Esophagus (tissue), 2 donors: Measurements from ENCODE around the gene RBMS3. TPM values are rescaled to one million over a fixed set of nuclear protein-coding genes. Genes with fewer than 3 reads are reported as not detected.
"Not testable (repeated sequence)": the region's sequence is repeated elsewhere in the genome, so short reads cannot be mapped to it uniquely, and the experiment has no call there.

Experiments
- H3K27ac ChIP-seq, 2 donors: one replicate each; pipeline ENCODE4 v1.5.1; 2013; ENCODE audit warnings: low read depth in 2 of 2, mild to moderate bottlenecking in 2 of 2, inconsistent platforms in 1 of 2, low read length in 1 of 2, moderate library complexity in 1 of 2
- H3K27me3 ChIP-seq, 2 donors: one replicate each; pipeline ENCODE4 v1.6.1; 2013; ENCODE audit warnings: low read length in 2 of 2, control low read depth in 1 of 2, mild to moderate bottlenecking in 1 of 2; ENCODE audit not compliant: insufficient read depth in 2 of 2, control insufficient read depth in 1 of 2
- H3K36me3 ChIP-seq, 2 donors: one replicate each; pipeline ENCODE4 v1.6.1; 2013; ENCODE audit warnings: low read length in 1 of 2; ENCODE audit not compliant: control insufficient read depth in 2 of 2, insufficient read depth in 2 of 2
- H3K4me1 ChIP-seq, 2 donors: one replicate each; pipeline ENCODE4 v1.6.1; 2013; ENCODE audit warnings: low read length in 1 of 2; ENCODE audit not compliant: control insufficient read depth in 2 of 2, insufficient read depth in 2 of 2
- H3K4me3 ChIP-seq, 2 donors: one replicate each; pipeline ENCODE4 v1.5.1; 2013; ENCODE audit warnings: low read length in 2 of 2, mild to moderate bottlenecking in 2 of 2, low read depth in 1 of 2, moderate library complexity in 1 of 2
- H3K9me3 ChIP-seq, 2 donors: one replicate each; pipeline ENCODE4 v1.6.1; 2013; ENCODE audit warnings: mild to moderate bottlenecking in 2 of 2, low read depth in 1 of 2, low read length in 1 of 2, moderate library complexity in 1 of 2; ENCODE audit not compliant: control insufficient read depth in 2 of 2, insufficient read depth in 1 of 2
- WGBS, 2 donors: extraction: QIAGEN DNeasy Blood & Tissue Kit; methylation state at CpG; one replicate each; pipeline ENCODE4 v1.1.7; 2013; 5-methylcytosine and 5-hydroxymethylcytosine counted together
- polyA plus RNA-seq, 2 donors: library from polyadenylated mRNA; stranded (reverse); fragments of 200-250 nt; gene quantifications; one replicate each; pipeline ENCODE4 v1.2.3, GENCODE V29; 2013
- donor health status: healthy with polysubstance abuse.
- donor health status: Bipolar disorder and iron deficiency.

The RBMS3 gene
- polyA plus RNA-seq, 2 donors: 1.1 to 1.7 TPM

DNA sequence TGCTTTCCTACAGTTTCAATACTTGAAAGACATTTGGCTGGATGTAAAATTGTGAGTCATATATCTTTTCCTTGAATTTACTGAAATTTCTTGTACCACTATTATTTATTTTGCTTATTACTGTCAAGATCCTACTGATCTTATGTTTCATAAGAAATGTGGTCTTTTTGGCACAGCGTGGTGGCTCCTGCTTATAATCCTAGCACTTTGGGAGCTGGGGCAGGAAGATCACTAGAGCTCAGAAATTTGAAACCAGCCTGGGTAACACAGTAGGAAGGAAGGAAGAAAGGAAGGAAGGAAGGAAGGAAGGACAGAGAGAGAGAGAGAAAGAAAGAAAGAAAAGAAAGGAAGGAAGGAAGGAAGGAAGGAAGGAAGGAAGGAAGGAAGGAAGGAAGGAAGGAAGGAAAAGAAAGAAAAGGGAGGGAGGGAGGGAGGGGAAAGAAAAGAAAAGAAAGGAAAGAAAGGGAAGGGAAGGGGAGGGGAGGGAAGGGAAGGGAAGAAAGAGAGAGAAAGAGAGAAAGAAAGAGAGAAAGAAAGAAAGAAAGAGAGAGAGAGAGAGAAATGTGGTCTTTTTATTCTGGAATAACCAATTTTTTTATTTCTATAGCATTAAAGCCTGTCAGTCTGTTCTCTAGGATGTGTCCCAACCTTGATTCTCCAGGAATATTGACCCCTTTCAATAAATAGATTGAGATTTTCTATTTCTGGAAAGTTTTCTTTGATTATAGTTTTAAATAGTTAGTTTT is 753.5 kb downstream of the RBMS3 start:
- Histone ChIP-seq H3K4me1 (no peaks in the 10 kb centered on the region), H3K4me3 (no peak overlapping the region), H3K27ac (no peak overlapping the region), H3K36me3 (no peaks in the 10 kb centered on the region), H3K9me3 (no peaks in the 10 kb centered on the region), H3K27me3 (no peaks in the 10 kb centered on the region)
- 68 to 77% methylated on average over 1 of the region's 1 CpG for WGBS, 2 donors

DNA sequence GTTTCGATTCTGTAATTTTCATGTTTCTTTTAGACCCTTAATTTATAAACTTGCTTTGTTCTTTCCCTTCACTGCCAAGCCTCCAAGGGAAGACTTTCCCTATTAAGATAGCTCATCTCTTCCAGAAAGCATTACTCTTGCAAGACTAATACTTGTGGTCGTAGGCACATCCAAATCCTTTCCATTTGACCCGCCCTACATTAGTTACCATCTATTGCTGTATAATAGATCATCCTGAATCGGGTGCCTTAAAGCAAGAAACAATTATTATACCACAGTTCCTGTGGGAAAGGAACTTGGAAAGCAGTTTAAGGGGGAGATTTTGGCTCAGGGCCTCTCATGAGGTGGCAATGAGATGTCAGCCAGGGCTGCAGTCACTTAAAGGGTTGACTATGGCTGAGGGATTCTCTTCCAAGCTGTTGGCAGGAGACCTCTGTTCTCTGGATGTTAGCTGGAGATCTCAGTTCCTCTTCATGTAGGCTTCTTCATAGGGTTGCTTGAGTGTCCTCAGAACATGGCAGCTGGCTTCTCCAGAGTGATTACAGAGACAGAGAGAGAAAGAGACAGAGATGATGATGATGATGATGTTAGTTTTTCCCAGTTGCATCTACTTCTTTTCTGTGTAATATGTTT is 755.2 kb downstream of the RBMS3 start:
- H3K9me3 ChIP-seq: no peaks in the 10 kb centered on the region
- H3K27ac ChIP-seq: no peak overlapping the region
- H3K4me1 ChIP-seq: no peaks in the 10 kb centered on the region
- no peak overlapping the region for H3K4me3 ChIP-seq
- no peaks in the 10 kb centered on the region for H3K36me3 ChIP-seq
- 63 to 71% methylated on average over 4 of the region's 4 CpGs for WGBS, 2 donors
- no peaks in the 10 kb centered on the region for H3K27me3 ChIP-seq

DNA sequence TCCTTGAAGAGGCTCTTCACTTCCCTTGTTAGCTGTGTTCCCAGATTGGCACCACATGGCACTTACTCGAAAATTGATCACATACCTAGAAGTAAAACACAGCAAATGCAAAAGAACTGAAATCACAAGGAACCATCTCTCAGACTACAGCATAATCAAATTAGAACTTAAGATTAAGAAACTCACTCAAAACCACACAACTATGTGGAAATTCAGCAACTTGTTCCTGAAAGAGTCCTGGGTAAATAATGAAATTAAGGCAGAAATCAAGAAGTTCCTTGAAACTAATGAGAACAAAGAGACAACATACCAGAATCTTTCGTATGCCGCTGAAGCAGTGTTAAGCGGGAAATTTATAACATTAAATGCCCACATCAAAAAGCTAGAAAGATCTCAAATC is 759.3 kb downstream of the RBMS3 start:
- WGBS, 2 donors: 86 to 88% methylated on average over 4 of the region's 4 CpGs
- H3K4me1 ChIP-seq: no peaks in the 10 kb centered on the region
- H3K36me3 ChIP-seq: no peaks in the 10 kb centered on the region
- H3K27me3 ChIP-seq: no peaks in the 10 kb centered on the region
- no peak overlapping the region for H3K27ac ChIP-seq
- H3K9me3 ChIP-seq: no peaks in the 10 kb centered on the region
- no peak overlapping the region for H3K4me3 ChIP-seq

DNA sequence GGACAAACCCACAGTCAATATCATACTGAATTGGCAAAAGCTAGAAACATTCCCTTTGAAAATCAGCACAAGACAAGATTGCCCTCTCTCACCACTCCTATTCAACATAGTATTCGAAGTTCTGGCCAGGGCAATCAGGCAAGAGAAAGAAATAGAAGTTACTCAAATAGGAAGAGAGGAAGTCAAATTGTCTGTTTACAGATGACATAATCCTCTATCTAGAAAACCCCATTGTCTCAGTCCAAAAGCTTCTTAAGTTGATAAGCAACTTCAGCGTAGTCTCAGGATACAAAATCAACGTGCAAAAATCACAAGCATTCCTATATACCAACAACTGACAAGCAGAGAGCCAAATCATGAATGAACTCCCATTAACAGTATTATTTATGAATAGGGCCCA is 760.6 kb downstream of the RBMS3 start:
- H3K4me1 ChIP-seq, H3K27ac ChIP-seq, H3K9me3 ChIP-seq, H3K36me3 ChIP-seq, H3K4me3 ChIP-seq, H3K27me3 ChIP-seq: not testable (repeated sequence)
- WGBS, 2 donors: 26 to 40% methylated on average over 3 of the region's 3 CpGs

DNA sequence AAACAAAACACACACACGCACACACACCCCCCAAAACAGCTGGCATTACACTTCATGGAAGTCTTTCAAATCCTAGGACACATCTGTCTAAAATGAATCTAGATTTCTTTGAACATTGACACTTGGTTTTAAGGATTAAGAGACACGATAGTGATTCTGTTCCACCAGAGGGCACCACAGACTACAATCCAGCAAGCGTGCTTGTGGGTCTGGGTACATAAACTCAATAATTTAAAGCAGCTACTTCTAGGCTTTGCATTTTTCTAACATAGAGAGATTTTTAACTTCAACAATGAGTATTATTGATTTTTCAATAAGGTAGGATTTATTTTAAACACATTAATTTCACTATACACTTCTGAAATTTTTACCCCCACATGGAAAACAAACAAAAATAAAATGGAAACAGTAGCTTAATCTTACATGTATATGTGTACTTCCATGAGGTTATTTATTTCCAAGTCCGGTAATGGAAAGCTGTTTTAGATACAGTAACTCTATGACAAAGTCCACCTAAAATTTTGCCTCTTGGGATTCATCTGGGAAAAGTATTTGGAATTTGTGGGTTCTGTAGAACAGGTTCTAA is 761.5 kb downstream of the RBMS3 start:
- Histone ChIP-seq H3K36me3 (no peaks in the 10 kb centered on the region), H3K27ac (no peak overlapping the region), H3K9me3 (no peaks in the 10 kb centered on the region), H3K4me1 (no peaks in the 10 kb centered on the region), H3K27me3 (no peaks in the 10 kb centered on the region), H3K4me3 (no peak overlapping the region)
- 21 to 26% methylated on average over 4 of the region's 4 CpGs for WGBS, 2 donors

DNA sequence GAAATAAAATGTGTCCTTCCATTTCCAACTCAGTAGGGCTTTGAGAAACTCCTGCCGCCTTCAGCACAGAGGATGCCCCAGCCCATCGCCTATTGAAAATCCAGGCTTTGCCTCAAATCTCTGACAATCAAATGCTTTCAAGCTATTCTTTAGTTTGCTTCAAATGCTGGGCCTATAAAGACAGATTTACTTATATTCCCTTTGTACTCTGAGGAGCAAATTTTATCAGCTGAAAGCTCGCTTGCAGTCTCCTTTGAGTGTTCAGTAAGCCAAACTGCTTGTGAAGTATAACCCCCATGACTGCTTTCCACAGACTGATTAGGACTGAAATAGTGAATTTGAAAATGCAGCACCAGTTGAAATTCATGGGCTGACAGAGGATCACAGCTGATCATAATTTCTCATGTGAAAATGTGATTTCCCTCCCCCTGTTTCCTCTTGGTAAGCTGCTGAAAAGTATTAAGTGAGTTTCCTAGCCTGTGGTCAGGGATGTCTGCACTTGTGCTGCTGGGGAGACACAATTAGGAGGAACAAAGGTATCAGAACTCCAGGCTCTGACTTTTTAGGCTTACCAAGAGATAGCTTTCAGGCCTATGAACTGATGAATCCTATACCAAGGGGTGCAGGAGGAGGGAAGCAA is 762.2 kb downstream of the RBMS3 start:
- H3K27me3 ChIP-seq: no peaks in the 10 kb centered on the region
- no peaks in the 10 kb centered on the region for H3K4me1 ChIP-seq
- H3K27ac ChIP-seq: no peak overlapping the region
- 90 to 93% methylated on average over 3 of the region's 3 CpGs for WGBS, 2 donors
- no peak overlapping the region for H3K4me3 ChIP-seq
- H3K36me3 ChIP-seq: no peaks in the 10 kb centered on the region
- H3K9me3 ChIP-seq: no peaks in the 10 kb centered on the region

DNA sequence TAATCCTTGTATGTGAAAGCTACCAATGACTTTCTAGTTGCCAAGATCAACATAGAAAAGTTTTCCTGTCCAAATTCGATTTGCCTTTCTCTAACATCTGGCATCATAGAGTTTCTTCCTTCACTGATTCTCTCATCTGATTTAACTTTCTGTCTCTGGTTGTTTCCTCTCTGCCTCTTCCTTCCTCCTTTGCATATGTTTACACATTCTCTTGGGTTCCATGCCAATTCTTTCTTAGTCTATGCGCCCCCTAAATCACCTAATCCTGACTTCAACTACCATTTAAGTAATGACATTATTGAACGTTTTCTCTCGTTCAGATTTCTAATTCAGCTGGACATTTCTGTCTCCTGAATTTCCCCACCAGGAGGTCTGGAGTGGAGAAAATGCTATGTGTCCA is 763.6 kb downstream of the RBMS3 start:
- H3K36me3 ChIP-seq: no peaks in the 10 kb centered on the region
- 49 to 53% methylated on average over 4 of the region's 4 CpGs for WGBS, 2 donors
- H3K27ac ChIP-seq: no peak overlapping the region
- no peaks in the 10 kb centered on the region for H3K4me1 ChIP-seq
- no peaks in the 10 kb centered on the region for H3K9me3 ChIP-seq
- H3K27me3 ChIP-seq: no peaks in the 10 kb centered on the region
- no peak overlapping the region for H3K4me3 ChIP-seq

DNA sequence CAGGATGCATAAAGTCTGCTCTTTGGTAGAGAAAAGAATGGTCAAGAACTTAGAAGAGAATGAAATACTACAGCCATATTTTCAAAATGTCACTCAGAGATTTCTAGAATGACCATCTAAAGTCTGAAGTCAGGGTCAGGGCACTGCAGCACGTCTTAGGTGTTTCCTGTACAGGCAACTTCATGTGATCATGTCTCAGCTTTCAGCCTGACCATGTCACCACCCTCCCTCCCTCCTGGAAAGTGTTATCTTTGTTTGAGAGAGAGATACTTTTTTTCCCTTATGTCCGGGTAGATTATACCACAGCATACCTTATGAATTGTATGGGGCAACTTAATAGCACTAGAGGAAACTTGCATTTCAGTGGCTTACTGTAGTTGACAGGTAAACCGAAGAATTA is 767.6 kb downstream of the RBMS3 start:
- Histone ChIP-seq H3K27ac (no peak overlapping the region), H3K4me1 (no peaks in the 10 kb centered on the region), H3K27me3 (no peaks in the 10 kb centered on the region), H3K36me3 (no peaks in the 10 kb centered on the region), H3K4me3 (no peak overlapping the region), H3K9me3 (no peaks in the 10 kb centered on the region)
- 75 to 84% methylated on average over 3 of the region's 3 CpGs for WGBS, 2 donors

DNA sequence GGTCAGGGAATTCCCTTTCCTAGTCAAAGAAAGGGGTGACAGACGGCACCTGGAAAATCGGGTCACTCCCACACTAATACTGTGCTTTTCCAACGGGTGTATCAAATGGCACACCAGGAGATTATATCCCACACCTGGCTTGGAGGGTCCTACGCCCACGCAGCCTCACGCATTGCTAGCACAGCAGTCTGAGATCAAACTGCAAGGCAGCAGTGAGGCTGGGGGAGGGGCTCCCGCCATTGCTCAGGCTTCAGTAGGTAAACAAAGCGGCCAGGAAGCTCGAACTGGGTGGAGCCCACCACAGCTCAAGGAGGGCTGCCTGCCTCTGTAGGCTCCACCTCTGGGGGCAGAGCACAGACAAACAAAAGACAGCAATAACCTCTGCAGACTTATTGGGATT is 769.2 kb downstream of the RBMS3 start:
- H3K4me3 ChIP-seq, H3K27me3 ChIP-seq, H3K9me3 ChIP-seq, H3K27ac ChIP-seq, H3K36me3 ChIP-seq, H3K4me1 ChIP-seq: not testable (repeated sequence)
- WGBS, 2 donors: 86 to 87% methylated on average over 9 of the region's 9 CpGs
